GM21367 (cell line): ENCODE data around the gene GALNS.
"Not testable (repeated sequence)": the region's sequence is repeated elsewhere in the genome, so short reads cannot be mapped to it uniquely, and the experiment has no call there.

Experiments used
- ATAC-seq: cut with Tn5 transposase; IDR thresholded peaks from one replicate; pipeline ENCODE4 v1.9.1; 2021; ENCODE audit not compliant: unreplicated experiment

The GALNS gene

GRCh38 chr16:88772871-88773811 is 83.6 kb downstream of the GALNS start:
- no peak for ATAC-seq

- ATAC-seq = not testable (repeated sequence)
These were observed 85.0 kb downstream of the GALNS start for GRCh38 chr16:88771781-88772180.

- no peak for ATAC-seq
These were observed 85.4 kb downstream of the GALNS start for GRCh38 chr16:88771294-88771772.

DNA sequence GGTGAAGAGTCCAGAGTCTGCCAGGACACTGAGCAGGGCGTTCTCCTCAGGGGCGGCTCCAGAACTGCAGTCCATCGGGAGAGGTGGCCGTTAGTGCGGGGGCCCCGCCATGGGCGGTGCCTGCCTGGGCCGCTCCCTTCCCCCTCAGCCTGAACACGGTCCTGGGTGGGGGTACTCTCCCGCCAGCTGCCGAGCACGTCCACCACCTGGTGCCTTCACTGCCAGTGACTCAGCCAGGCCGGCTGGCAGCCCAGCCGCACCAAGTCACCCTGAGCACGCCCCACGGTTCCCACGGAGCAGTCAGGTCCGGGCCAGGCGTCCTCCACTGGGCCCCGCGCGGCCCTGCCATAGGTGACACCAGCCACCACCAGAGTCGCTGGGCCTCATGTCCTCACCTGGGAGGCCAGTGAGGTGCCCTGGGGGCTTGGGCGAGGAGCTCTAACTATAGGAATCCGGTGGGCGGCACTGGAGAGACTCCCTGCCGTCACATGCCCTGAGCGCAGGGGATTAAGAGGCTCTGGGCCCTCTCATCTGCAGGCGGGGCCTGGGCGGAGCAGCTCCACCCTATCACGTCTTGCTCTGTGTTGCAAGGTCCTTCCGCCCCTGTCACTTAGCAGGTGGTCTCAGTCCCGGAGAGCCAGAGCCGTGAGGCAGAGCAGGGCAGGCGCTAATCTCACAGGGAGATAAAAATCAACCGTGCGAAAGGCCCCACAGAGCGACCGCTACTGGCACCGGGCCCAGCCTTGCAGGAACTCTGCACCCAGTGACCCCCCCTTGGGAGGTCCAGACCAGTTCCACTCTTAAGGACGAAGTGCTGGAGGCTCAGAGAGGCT is 86.1 kb downstream of the GALNS start:
- ATAC-seq = no peak

GRCh38 chr16:88769617-88770460 is 86.9 kb downstream of the GALNS start:
- no peak for ATAC-seq

- ATAC-seq = no peak
These were observed 88.5 kb downstream of the GALNS start for GRCh38 chr16:88768071-88768783.

- ATAC-seq = no peak
These were observed 89.1 kb downstream of the GALNS start for GRCh38 chr16:88767546-88768070.

- no peak for ATAC-seq
These were observed 89.8 kb downstream of the GALNS start for GRCh38 chr16:88766975-88767374.

DNA sequence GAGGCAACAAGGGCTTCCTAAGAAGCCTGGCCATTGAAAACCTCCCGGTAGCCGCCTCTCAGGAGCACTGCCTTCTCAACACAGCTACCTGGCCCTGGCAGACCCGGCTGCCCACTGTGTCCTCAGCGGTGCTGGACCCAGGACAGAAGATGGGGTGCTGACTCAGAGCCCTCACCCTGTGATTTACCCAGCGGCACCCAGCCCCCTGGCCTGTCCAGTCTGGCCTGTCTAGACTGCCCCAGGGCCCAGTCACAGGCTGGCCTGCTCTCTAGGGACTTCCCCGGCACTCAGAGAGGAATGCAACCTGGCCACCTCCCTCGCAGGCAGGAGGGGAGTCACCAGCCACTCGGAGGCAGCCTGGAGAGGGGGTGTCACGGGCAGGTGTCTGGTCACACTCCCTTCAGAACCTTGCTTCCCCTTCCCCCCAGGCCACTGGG is 91.8 kb downstream of the GALNS start:
- ATAC-seq = no peak

DNA sequence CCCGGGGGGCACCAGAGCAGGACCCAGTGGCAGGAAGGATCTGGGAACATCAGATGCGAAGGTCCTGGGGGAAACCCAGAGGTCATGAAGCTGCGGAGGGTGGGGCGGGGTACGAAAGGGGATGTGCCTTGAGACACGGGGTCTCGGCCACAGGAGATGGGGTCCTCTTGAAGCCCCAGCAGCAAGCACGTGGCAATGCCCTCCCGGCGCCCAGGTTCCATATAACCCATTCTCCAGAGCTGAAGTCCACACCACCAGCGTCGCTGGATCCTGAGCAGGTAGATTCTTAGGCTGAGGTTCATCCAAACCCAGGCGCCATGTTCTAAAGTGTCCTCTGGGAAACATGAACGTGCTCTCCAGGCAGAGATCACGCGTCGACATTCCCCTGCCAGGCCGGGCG is 92.7 kb downstream of the GALNS start:
- no peak for ATAC-seq
